GM21717 (cell line): ENCODE data around the gene SLMAP.

Experiments
- ATAC-seq: cut with Tn5 transposase; IDR thresholded peaks from one replicate; pipeline ENCODE4 v1.9.1; 2021; ENCODE audit warnings: mild to moderate bottlenecking, moderate library complexity; ENCODE audit not compliant: unreplicated experiment

SLMAP gene, protein sequence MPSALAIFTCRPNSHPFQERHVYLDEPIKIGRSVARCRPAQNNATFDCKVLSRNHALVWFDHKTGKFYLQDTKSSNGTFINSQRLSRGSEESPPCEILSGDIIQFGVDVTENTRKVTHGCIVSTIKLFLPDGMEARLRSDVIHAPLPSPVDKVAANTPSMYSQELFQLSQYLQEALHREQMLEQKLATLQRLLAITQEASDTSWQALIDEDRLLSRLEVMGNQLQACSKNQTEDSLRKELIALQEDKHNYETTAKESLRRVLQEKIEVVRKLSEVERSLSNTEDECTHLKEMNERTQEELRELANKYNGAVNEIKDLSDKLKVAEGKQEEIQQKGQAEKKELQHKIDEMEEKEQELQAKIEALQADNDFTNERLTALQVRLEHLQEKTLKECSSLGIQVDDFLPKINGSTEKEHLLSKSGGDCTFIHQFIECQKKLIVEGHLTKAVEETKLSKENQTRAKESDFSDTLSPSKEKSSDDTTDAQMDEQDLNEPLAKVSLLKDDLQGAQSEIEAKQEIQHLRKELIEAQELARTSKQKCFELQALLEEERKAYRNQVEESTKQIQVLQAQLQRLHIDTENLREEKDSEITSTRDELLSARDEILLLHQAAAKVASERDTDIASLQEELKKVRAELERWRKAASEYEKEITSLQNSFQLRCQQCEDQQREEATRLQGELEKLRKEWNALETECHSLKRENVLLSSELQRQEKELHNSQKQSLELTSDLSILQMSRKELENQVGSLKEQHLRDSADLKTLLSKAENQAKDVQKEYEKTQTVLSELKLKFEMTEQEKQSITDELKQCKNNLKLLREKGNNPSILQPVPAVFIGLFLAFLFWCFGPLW

DNA sequence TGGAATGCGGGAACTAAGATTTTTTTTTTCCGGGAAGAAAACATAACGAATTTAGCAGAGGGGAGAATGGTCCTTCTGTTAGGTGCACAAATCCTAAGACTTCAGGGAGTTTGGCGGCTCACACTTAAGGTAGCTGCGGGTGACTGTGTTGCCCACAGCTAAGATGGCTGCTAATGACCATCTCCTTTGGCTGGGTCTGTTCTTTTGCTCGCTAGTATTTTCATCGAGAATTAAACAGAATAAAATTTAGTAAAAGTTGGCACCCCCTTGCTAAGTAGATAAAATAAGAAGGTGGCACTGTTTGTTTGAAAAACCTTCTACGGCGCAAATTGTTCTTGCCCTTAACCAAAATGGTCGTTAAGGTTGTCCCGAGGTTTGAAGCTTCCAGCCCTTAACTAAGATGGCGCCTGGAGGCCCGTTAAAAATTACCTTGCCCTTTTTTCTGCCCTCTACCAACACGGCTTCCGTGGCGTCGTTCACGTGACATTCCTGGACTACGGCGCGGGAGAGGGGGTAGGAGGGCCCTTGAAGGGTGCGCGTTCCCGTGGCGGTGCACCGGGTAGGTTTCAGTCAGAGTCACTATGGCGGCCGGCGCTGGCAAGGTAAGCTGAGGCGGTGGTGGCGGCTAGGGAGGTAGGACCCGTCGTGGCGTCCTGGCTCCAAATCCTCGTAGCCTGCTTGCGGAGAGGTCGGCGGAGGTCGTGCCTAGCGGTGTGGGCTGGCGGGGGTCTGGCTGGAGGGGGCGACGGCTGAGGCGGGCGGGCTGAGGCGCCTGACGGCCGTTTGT lies at the start of gene SLMAP:
Gene SLMAP (plus strand): TSS at position 569 of the 787 bp plus-strand sequence. CDS start 1,343 bp downstream, outside the sequence.
- peak; percentile 95 for ATAC-seq

GRCh38 chr3:57706462-57706861 lies 49.6 kb upstream of the SLMAP start:
- no peak for ATAC-seq

DNA sequence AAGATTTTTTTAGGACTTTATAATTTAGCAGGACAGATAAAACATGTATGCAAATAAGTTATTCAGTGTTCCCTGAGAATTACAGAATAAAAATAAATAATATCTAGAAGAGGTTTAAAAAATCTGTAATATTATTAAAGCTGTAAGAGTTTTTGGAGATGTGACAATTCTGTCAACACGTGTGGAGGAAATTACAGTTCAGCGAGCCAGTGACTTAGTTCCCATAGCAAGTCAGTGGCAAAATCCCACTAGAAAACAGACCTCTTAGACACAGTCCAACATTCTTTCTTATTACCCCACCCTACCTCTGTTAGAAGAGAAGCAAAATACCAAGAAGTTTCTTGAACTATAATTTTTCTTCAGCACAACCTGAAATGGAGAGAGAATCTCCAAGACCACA lies 47.1 kb upstream of the SLMAP start:
- no peak for ATAC-seq

- no peak for ATAC-seq
Observed at GRCh38 chr3:57709559-57709958, 46.5 kb upstream of the SLMAP start.

GRCh38 chr3:57715686-57716085 lies 40.4 kb upstream of the SLMAP start:
- ATAC-seq, result no peak

DNA sequence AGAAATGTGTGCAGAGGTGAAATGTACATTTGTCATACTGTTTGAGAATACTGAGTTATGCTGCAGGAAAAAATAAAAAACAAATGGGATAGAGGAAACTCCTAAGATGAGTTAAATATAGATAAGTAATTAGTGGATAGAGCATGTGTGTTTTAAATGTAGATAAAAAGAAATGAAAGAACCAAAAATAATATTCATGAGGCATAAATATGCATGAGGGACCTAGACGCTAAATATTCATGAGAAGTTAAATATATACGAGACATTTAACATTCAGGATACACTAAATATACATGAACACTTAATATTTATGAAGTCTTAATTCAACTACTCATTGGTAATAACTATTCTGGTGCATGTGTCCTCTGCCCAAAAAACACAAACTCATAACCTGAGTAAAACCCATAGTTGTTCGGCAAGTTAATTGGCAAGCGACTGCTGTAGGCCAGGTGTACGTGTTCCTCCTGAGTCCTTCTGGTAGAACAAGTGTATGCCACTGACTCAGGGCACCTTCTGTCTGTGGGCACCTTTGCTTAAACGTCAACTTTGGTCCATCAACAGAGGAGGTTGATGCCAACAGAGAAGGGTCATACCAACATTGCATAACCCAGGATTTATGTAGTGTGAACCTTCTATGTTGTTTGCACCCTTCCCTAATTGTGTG lies 38.8 kb upstream of the SLMAP start:
- ATAC-seq, result no peak

GRCh38 chr3:57718118-57718517 lies 38.0 kb upstream of the SLMAP start:
- ATAC-seq, result no peak

GRCh38 chr3:57726397-57726796 lies 29.7 kb upstream of the SLMAP start:
- ATAC-seq, result no peak

GRCh38 chr3:57727106-57727505 lies 29.0 kb upstream of the SLMAP start:
- no peak for ATAC-seq

GRCh38 chr3:57729334-57730045 lies 26.6 kb upstream of the SLMAP start:
- no peak for ATAC-seq

DNA sequence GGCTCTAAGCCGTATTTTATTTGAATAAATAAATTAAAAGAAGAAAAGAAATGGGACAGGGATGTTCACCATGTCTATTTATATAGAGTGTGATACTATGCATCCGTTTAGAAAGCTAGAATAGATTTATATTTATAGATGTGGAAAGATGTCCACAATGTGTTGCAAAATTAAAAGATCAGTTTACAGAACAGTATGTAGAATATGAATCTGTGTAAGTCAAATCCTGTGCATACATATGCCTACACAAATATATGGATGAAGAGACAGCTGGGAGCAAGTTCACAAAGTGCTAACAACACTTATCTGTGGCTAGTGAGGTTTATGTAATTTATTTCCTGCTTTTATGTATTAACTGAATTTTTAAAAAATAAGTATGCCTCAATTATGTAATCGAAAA lies 25.4 kb upstream of the SLMAP start:
- no peak for ATAC-seq

DNA sequence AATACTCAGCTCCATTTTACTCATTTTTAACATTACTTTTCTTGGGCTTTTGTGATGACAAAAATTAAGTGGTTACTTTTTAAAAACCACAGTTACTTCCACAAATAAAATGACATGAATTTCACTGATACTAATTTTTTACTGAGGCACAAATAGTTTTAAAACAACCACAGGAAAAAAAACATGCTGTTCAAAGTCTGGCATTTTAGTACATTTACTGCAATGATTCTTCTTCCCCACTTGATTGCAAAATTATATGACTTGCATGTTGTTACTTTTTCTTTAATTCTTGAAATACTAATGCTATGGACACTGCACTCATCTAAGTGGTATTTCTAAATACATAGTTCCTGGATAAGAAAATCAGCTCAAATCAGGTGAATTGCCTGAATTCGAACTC lies 24.8 kb upstream of the SLMAP start:
- no peak for ATAC-seq

DNA sequence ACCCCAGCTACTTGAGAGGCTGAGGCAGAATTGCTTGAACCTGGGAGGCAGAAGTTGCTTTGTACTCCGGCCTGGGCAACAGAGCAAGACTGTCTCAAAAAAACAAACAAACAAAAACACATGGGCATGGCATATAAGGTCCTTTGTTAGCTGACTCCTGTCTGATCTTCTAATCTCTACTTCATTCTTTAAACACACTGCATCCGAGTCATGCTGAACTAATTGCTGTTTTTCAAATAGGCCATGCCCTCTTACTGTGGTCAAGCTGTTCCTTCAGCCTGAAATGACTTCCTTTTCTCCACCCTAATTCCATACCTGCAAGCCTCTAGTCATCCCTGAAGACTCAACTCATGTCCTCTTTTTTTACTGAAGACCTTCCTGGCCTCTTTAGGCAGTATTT lies 22.3 kb upstream of the SLMAP start:
- ATAC-seq, result no peak

GRCh38 chr3:57735405-57735804 lies 20.7 kb upstream of the SLMAP start:
- ATAC-seq, result no peak

- ATAC-seq, result no peak
Observed at GRCh38 chr3:57737840-57738239, 18.3 kb upstream of the SLMAP start.

- ATAC-seq, result no peak
Observed at GRCh38 chr3:57738391-57738790, 17.7 kb upstream of the SLMAP start.

- ATAC-seq, result no peak
Observed at GRCh38 chr3:57740027-57740426, 16.1 kb upstream of the SLMAP start.

- ATAC-seq, result no peak
Observed at GRCh38 chr3:57743496-57743895, 12.6 kb upstream of the SLMAP start.

DNA sequence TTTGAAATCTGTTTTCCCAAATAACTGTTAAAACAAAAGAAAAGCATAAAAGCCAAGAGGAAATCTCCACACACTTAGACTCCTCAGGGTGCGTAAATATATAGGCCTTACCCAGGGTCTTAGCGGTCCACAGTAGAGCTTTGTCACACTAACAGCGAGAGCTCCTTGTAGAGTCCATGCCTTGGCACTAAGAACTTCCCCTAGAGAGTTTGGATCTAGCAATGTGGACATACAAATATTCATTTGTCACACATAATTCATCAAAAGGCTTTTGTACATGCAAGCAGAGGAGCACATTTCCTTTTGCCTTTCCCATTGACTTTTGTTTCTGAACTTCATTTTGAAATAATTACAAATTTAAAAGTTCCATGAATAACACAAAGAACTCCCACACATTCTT lies 11.0 kb upstream of the SLMAP start:
- ATAC-seq, result no peak
